ENCODE measurements around the gene SPATA25.

SPATA25 gene

DNA sequence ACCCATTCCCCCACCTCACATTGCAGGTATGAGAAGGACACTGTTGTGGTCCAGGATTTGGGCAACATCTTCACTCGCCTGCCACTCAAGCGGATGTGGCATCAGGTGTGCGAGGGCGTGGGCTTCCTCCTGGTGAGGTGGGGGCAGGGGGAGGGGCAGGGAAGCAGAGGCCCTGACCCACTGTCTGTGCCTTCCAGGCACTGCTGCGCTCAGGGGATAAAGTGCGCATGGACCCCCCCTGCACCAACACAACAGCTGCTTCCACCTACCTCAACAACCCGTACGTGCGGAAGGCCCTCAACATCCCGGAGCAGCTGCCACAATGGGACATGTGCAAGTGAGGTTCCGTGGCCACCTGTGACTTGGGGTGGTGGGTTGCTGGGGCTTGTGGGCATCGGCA, 7.4 kb upstream of the SPATA25 start:
- H4K20me1 ChIP-seq (ENCODE audit: insufficient read depth, low read length), result no peaks in the 10 kb centered on the region
- TF ChIP-seq CTCF (IDR thresholded peaks at IDR 0.05; ENCODE audit: low read depth, low read length) (no peak), EZH2phosphoT487 (IDR thresholded peaks at IDR 0.05; ENCODE audit: low read depth) (no peak)
- no peak overlapping the region for H3K4me3 ChIP-seq (ENCODE audit: low read length)
- no peak overlapping the region for H2AFZ ChIP-seq (ENCODE audit: low read depth, low read length)
- H3K79me2 ChIP-seq (ENCODE audit: low read length), result no peaks in the 10 kb centered on the region
- H3K9ac ChIP-seq (ENCODE audit: low read length), result no peak overlapping the region
- H3K4me2 ChIP-seq (ENCODE audit: low read length), result no peak overlapping the region
- no peaks in the 10 kb centered on the region for H3K9me3 ChIP-seq (ENCODE audit: insufficient read depth, low read length)
- H3K4me1 ChIP-seq (ENCODE audit: low read length), result peaks cover 11% of the 10 kb centered on the region
- no peak overlapping the region for H3K27ac ChIP-seq (ENCODE audit: low read length)
- no peaks in the 10 kb centered on the region for H3K27me3 ChIP-seq (ENCODE audit: low read depth, low read length)
- peaks cover 16% of the 10 kb centered on the region for H3K36me3 ChIP-seq (replicated peaks; ENCODE audit: low read depth, low read length)

- H3K9ac ChIP-seq (ENCODE audit: low read length), result no peak overlapping the region
- TF ChIP-seq CTCF (IDR thresholded peaks at IDR 0.05; ENCODE audit: low read depth, low read length) (no peak), EZH2phosphoT487 (IDR thresholded peaks at IDR 0.05; ENCODE audit: low read depth) (no peak)
- H3K4me2 ChIP-seq (ENCODE audit: low read length), result no peak overlapping the region
- no peak overlapping the region for H3K27ac ChIP-seq (ENCODE audit: low read length)
- H3K4me1 ChIP-seq (ENCODE audit: low read length), result peaks cover 11% of the 10 kb centered on the region
- peaks cover 16% of the 10 kb centered on the region for H3K36me3 ChIP-seq (replicated peaks; ENCODE audit: low read depth, low read length)
- no peak overlapping the region for H3K4me3 ChIP-seq (ENCODE audit: low read length)
- H3K9me3 ChIP-seq (ENCODE audit: insufficient read depth, low read length), result no peaks in the 10 kb centered on the region
- H3K27me3 ChIP-seq (ENCODE audit: low read depth, low read length), result no peaks in the 10 kb centered on the region
- H3K79me2 ChIP-seq (ENCODE audit: low read length), result no peaks in the 10 kb centered on the region
- H2AFZ ChIP-seq (ENCODE audit: low read depth, low read length), result no peak overlapping the region
- no peaks in the 10 kb centered on the region for H4K20me1 ChIP-seq (ENCODE audit: insufficient read depth, low read length)
Observed at GRCh38 chr20:45893831-45894230, 6.4 kb upstream of the SPATA25 start.

GRCh38 chr20:45892828-45893500, 5.5 kb upstream of the SPATA25 start:
- H3K79me2 ChIP-seq (ENCODE audit: low read length), result no peaks in the 10 kb centered on the region
- TF ChIP-seq EZH2phosphoT487 (IDR thresholded peaks at IDR 0.05; ENCODE audit: low read depth) (no peak), CTCF (IDR thresholded peaks at IDR 0.05; ENCODE audit: low read depth, low read length) (no peak)
- no peak overlapping the region for H2AFZ ChIP-seq (ENCODE audit: low read depth, low read length)
- H3K9me3 ChIP-seq (ENCODE audit: insufficient read depth, low read length), result no peaks in the 10 kb centered on the region
- no peaks in the 10 kb centered on the region for H4K20me1 ChIP-seq (ENCODE audit: insufficient read depth, low read length)
- H3K4me3 ChIP-seq (ENCODE audit: low read length), result no peak overlapping the region
- H3K27me3 ChIP-seq (ENCODE audit: low read depth, low read length), result no peaks in the 10 kb centered on the region
- no peak overlapping the region for H3K27ac ChIP-seq (ENCODE audit: low read length)
- peaks cover 11% of the 10 kb centered on the region for H3K4me1 ChIP-seq (ENCODE audit: low read length)
- no peak overlapping the region for H3K9ac ChIP-seq (ENCODE audit: low read length)
- H3K36me3 ChIP-seq (replicated peaks; ENCODE audit: low read depth, low read length), result peaks cover 12% of the 10 kb centered on the region
- no peak overlapping the region for H3K4me2 ChIP-seq (ENCODE audit: low read length)

DNA sequence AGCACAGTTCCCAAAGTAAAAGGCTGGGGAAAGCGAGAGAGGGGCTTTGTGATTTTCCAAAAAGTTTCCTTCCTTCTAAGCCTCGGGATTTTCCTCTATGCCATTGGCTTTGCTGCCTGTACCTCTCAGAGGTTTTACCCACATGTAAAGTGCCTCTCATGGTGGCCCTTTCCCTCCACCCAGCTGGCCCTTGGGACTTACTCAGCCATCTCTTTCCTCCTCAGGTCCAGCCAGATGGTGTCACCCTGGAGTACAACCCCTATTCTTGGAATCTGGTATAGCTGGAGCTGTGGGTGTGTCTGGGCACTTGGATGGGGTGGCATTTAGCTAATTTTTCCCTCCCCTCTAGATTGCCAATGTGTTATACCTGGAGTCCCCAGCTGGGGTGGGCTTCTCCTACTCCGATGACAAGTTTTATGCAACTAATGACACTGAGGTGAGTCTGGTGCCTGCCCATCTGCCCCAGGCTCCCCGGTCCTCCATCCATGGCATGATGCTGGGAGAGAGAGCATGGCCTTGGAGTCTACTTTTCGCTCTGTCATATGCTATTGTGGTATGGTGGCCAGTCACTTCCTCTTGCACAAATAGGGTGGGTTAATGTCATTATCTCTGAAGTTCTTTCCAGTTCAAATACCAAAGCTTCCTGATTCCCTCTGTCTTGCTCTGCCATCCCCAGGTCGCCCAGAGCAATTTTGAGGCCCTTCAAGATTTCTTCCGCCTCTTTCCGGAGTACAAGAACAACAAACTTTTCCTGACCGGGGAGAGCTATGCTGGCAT, 4.8 kb upstream of the SPATA25 start:
- peaks cover 6% of the 10 kb centered on the region for H3K36me3 ChIP-seq (replicated peaks; ENCODE audit: low read depth, low read length)
- no peaks in the 10 kb centered on the region for H3K27me3 ChIP-seq (ENCODE audit: low read depth, low read length)
- H3K4me3 ChIP-seq (ENCODE audit: low read length), result peak overlapping the region; percentile 84
- H3K9ac ChIP-seq (ENCODE audit: low read length), result peak overlapping the region; percentile 64; the same call in 1 of the 2 replicates
- no peaks in the 10 kb centered on the region for H3K9me3 ChIP-seq (ENCODE audit: insufficient read depth, low read length)
- TF ChIP-seq CTCF (IDR thresholded peaks at IDR 0.05; ENCODE audit: low read depth, low read length) (no peak), EZH2phosphoT487 (IDR thresholded peaks at IDR 0.05; ENCODE audit: low read depth) (no peak)
- H2AFZ ChIP-seq (ENCODE audit: low read depth, low read length), result no peak overlapping the region
- H3K79me2 ChIP-seq (ENCODE audit: low read length), result no peaks in the 10 kb centered on the region
- no peaks in the 10 kb centered on the region for H4K20me1 ChIP-seq (ENCODE audit: insufficient read depth, low read length)
- peak overlapping the region; percentile 89 for H3K4me2 ChIP-seq (ENCODE audit: low read length)
- no peak overlapping the region for H3K27ac ChIP-seq (ENCODE audit: low read length)
- peaks cover 11% of the 10 kb centered on the region for H3K4me1 ChIP-seq (ENCODE audit: low read length)

Measured in OCI-LY3 (cell line).